ENCODE data around the gene TOB1. TPM values are rescaled to one million over a fixed set of nuclear protein-coding genes. Genes with fewer than 3 reads are reported as not detected.
A peak's percentile ranks its signal among the peaks of the same experiment; 100 is the strongest.

Gene TOB1
- polyA plus RNA-seq, 1 of the 3 experiments (the other 2 are of a cell fraction): 19.3 TPM

- no peak for TF ChIP-seq ZBTB33 (IDR thresholded peaks at IDR 0.05; ENCODE audit: borderline replicate concordance, low read depth)
- peak; percentile 40; the same call in 1 of the 2 replicates for TF ChIP-seq FOSL2 (IDR thresholded peaks at IDR 0.05; ENCODE audit: borderline replicate concordance, low read depth)
- TF ChIP-seq EP300 (IDR thresholded peaks at IDR 0.05; ENCODE audit: borderline replicate concordance in 1 of 2, low read depth in 1 of 2, low read length in 1 of 2): peak; percentile 44 to 51; a peak in 2 of 4 replicates
- peak; percentile 45; the same call in 1 of the 2 replicates for TF ChIP-seq POLR2AphosphoS5 (IDR thresholded peaks at IDR 0.05; ENCODE audit: low read depth, low read length)
Measured at GRCh38 chr17:50903604-50904517, 37.7 kb upstream of the TOB1 start (continued).

- Histone ChIP-seq H3K79me2 (ENCODE audit: insufficient read depth) (no peaks in the 10 kb centered on the region), H3K9ac (no peak overlapping the region), H3K4me2 (no peak overlapping the region), H3K4me3 (ENCODE audit: low read depth in 2 of 2, low read length in 1 of 2) (no peak overlapping the region), H3F3A (replicated peaks; ENCODE audit: insufficient read depth) (no peaks in the 10 kb centered on the region), H4K20me1 (ENCODE audit: insufficient read depth) (no peaks in the 10 kb centered on the region), H2AFZ (ENCODE audit: low read depth) (no peak overlapping the region), H3K27me3 (ENCODE audit: insufficient read depth) (no peaks in the 10 kb centered on the region), H3K9me3 (no peaks in the 10 kb centered on the region), H3K9me2 (no peaks in the 10 kb centered on the region), H3K36me3 (replicated peaks in 1 of 2; ENCODE audit: control insufficient read depth in 1 of 2, insufficient read depth in 2 of 2, low read length in 1 of 2) (no peaks in the 10 kb centered on the region), H3K27ac (ENCODE audit: low read depth in 2 of 2, low read length in 1 of 2) (no peak overlapping the region), H3K4me1 (ENCODE audit: control insufficient read depth in 1 of 2, insufficient read depth in 2 of 2, low read depth in 1 of 2, low read length in 1 of 2) (peaks cover 13 to 40% of the 10 kb centered on the region in 2 experiments)
- CTCF ChIA-PET: interaction anchor here (0.7 to 5.8 kb wide), 11 partner anchors 10 to 119 kb away, joined by 3 to 72 read pairs (median 4); partner anchors contain the start of gene TOB1
- TF ChIP-seq CHD2 (IDR thresholded peaks at IDR 0.05; ENCODE audit: low read length, partially characterized antibody) (no peak), POLR2AphosphoS5 (IDR thresholded peaks at IDR 0.05; ENCODE audit: low read depth, low read length) (no peak), ELF1 (IDR thresholded peaks at IDR 0.05) (no peak), USF1 (IDR thresholded peaks at IDR 0.05; ENCODE audit: borderline replicate concordance, low read depth) (no peak), JUND (IDR thresholded peaks at IDR 0.05) (no peak), REST (IDR thresholded peaks at IDR 0.05; ENCODE audit: low read depth, low read length) (no peak), MXI1 (IDR thresholded peaks at IDR 0.05; ENCODE audit: low read depth, low read length) (no peak), TAF1 (IDR thresholded peaks at IDR 0.05; ENCODE audit: borderline replicate concordance, low read depth, low read length) (no peak), FOSL2 (IDR thresholded peaks at IDR 0.05; ENCODE audit: borderline replicate concordance, low read depth) (no peak), NRF1 (IDR thresholded peaks at IDR 0.05; ENCODE audit: low read depth, low read length) (no peak), ZBTB33 (IDR thresholded peaks at IDR 0.05; ENCODE audit: borderline replicate concordance, low read depth) (no peak)
- 97% methylated on average over 9 of the region's 9 CpGs for WGBS (ENCODE audit: low lambda C conversion rate)
- DNase-seq: no peak
- POLR2A ChIA-PET: interaction anchor here (0.6 to 4.9 kb wide), 3 partner anchors 29 to 47 kb away, joined by 3 to 106 read pairs (median 4); partner anchors contain the start of gene TOB1
Measured at GRCh38 chr17:50902372-50903353, 36.5 kb upstream of the TOB1 start.
